Measurements from ENCODE around the gene MOB3B.

MOB3B gene

GRCh38 chr9:27365707-27366376 lies 163.8 kb downstream of the MOB3B start:
- no peak for DNase-seq (ENCODE audit: low read depth)

DNA sequence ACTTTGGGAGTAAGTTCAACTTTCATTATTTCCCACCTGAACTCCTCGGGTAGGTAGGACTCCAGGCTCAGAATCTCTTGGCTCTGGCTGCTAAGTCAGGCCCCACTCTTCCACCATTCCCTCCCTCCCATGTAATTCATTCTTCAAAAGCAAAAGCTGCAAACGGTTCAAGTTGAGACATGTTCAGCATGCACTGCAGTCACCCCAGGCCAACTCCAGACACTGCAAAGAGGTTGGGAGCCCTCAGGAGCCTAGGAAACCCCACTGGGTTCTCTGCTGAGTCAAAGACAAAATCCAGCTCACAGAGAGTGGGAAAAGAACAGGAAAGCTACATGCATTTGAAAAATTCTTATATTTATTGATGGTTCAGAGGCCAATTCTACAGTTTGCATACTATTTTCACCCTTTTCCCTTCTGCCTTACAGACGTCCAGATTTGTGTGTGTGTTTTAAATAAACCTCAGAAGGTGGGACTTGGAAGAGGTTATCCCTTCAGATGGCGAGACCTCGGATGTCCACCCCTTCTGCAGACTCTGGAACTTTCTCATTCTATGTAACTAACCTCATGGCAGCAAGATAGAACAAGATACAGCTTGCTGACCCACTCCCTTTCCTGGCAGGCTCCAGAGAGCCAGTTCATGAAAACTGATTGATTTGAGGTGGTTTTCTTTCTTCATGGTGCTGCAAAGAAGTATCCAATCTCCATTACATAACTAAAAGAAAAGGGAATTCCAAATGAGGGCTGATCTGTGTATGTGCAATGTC lies 167.0 kb downstream of the MOB3B start:
- no peak for DNase-seq (ENCODE audit: low read depth)

DNA sequence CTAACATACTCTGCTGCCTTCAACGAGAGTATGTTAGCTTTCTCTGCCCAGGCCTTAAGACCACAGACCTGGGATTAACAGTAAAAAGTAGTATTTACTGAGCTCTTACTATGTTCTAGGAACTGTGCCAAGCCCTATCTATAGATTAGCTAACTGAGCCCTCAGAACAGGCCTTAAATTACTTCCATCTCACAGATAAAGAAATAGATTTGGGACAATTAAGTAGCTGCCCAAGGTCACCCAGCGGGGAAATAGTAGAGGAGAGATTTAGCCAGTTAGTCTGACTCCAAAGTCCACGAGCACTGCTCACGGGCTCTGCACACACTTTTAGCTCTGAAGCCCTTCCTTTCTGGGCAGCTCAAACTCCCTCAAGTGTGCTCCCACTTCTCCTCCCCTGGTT lies 168.1 kb downstream of the MOB3B start:
- DNase-seq (ENCODE audit: low read depth), result no peak

- no peak for DNase-seq (ENCODE audit: low read depth)
Observed at GRCh38 chr9:27359763-27360162, 169.9 kb downstream of the MOB3B start.

DNA sequence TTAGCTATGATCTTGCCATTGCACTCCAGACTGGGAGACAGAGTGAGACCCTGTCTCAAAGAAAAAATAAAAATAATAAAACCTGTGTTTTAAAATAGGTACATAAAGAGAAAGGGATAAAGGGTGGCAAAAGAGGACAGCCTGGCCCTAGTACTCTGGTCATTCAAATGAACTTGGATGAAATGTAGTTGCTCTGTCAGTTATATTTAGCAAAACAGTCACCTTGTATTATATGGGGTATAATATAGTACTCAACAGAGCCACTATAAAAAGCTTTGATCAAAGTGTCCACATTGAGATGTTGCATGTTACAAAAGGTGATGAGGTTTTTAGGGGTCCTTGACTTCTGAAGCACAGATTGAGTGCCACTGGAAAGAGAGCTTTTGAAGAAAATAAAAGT lies 171.6 kb downstream of the MOB3B start:
- DNase-seq (ENCODE audit: low read depth), result no peak

- DNase-seq (ENCODE audit: low read depth), result no peak
Observed at GRCh38 chr9:27356446-27356845, 173.2 kb downstream of the MOB3B start.

GRCh38 chr9:27355166-27355565 lies 174.4 kb downstream of the MOB3B start:
- no peak for DNase-seq (ENCODE audit: low read depth)

DNA sequence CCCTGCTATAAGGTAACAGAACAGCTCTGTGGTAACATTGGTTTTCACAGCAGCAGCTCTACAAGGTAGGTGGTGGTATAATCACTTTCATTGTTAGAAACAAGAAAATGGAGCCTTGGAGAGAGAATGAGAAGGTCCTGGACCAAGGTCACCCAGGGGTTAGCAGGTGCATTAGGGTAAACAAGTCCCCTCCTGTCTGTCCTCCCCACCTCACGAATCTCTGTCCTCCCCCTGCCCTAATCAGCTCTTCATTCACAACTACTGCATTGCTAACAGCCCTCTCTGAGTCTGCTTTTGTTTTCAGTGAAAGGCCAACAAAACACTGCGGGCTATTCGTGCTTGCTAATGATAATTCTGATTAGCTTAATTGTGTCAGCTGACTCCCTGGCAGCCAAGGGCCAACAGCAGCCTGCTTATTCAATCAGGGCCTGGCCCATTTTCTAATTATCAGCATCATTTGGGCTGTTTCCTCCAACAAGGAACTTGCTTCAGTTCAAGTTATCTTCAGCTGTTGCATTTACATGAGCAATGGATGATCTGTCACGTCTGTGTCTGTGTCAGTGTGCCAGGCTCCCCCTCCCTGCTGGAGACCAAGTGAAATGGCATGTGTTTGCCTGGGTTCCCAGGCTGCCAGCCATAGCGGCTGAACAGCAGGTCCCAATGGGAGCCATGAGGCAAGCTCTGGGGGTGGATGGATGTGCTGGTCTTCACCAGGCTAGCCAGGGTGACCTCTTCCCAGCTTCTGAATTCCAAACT lies 176.0 kb downstream of the MOB3B start:
- no peak for DNase-seq (ENCODE audit: low read depth)

- DNase-seq (ENCODE audit: low read depth), result no peak
Observed at GRCh38 chr9:27353166-27353473, 176.5 kb downstream of the MOB3B start.

- no peak for DNase-seq (ENCODE audit: low read depth)
Observed at GRCh38 chr9:27352457-27353165, 177.0 kb downstream of the MOB3B start.

GRCh38 chr9:27351438-27351837 lies 178.2 kb downstream of the MOB3B start:
- no peak for DNase-seq (ENCODE audit: low read depth)

DNA sequence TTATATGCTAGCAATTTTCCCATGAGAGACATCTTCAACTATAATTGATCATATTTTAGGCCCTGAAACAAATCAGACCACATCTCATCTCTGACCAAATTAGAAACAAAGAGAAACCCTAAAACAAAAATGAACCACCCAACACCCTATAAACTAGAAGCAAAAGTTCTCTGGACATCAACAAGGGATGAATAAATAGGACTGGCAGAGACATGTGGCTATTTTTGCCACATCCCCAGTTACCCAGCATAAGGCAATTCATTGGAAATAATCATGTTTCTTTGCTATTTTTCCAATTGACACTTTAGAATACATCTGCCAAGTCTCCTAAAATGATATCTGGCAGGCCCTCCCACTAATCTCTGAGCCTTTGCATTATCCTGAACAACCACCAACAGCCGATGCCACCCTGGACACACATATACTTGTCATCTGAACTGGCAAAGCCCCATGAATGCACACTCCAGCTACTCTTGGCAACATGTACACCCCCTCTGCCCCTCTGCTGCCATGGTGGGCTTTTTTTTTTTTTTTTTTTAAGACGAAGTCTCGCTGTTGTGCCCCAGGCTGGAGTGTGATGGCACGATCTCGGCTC lies 179.1 kb downstream of the MOB3B start:
- DNase-seq (ENCODE audit: low read depth), result no peak

- DNase-seq (ENCODE audit: low read depth), result no peak
Observed at GRCh38 chr9:27349698-27350080, 179.9 kb downstream of the MOB3B start.

- DNase-seq (ENCODE audit: low read depth), result no peak
Observed at GRCh38 chr9:27348785-27349697, 180.6 kb downstream of the MOB3B start.

DNA sequence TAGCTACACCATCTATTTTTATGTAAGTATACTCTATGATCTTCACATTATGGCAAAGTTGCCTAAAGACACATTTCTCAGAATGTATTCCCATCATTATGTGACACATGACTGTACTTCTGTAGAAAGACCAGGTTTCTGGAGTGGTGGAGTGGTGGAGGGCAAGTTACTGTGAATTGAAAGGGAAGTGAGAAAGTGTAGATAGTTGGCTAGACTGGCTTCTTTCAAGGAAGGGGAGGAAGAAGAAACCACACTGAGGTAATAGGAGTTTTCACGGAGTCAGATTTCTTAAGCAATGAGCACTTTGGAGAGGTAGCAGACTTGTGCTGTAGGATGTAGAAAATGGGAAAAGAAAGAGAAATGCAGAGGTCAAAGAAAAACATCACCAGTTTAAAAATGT lies 181.7 kb downstream of the MOB3B start:
- DNase-seq (ENCODE audit: low read depth), result no peak

DNA sequence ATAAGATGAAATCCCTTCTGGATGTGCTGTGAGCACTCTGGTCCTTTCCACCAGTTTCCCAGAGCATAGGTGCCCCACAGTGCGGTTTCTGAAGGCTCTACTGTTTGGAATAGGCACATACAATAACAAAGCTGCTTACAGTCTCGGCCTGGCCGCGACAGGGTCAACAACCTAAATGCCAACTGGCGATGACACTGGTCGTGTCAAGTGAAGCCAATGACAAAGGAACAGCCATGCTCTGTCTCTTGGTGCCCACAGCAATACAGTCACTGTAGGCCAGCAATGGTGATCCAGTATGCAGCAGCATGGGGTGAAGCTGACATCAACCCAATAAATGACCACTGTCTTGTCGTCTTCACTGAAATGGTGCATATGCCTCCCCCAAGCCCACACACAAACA lies 184.8 kb downstream of the MOB3B start:
- no peak for DNase-seq (ENCODE audit: low read depth)

- no peak for DNase-seq (ENCODE audit: low read depth)
Observed at GRCh38 chr9:27341545-27342294, 187.9 kb downstream of the MOB3B start.

DNA sequence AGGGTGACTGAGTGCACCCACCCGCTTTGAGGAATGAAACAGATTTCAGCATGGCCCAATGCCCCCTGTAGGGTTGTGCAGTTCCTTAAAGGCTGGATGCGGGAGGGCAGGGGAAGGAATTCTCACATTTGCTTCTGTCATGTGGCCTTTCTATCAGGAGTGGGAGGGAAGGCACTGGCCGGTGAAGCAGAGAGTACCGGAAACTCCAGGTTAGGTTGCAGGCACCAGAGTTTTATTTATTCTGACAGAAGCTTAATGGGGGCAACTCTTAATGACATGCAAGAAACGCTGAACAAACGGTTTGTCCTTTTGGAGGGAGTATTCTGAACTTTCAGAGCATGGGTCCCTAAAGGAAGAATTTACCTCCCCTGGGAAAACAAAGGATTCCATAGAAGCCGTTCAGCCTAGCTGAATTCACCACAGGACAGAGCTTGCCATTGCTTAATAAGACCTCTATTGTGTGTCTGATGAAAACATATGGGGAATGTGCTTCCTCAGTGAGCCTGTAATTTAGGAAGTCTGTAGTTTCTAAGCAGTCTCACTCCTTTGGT lies 188.6 kb downstream of the MOB3B start:
- DNase-seq (ENCODE audit: low read depth), result no peak

DNA sequence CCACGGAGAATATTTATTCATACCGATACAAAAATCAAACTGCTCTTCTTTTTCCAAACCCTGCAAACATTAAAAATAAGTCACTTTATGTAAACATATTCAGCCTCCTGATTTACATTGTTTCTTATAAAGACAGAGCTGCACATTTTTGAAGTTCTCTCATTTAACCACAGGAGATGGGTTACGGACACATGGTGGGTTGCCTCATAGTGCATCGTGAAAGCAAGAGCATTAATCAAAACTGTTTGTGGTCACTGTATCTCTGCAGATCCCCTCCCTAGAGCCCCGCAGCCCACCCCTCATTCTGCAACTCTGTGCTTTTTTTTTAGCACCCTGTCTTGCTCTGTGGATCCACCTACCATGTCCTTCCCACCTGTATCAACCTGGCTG lies 189.3 kb downstream of the MOB3B start:
- no peak for DNase-seq (ENCODE audit: low read depth)

DNA sequence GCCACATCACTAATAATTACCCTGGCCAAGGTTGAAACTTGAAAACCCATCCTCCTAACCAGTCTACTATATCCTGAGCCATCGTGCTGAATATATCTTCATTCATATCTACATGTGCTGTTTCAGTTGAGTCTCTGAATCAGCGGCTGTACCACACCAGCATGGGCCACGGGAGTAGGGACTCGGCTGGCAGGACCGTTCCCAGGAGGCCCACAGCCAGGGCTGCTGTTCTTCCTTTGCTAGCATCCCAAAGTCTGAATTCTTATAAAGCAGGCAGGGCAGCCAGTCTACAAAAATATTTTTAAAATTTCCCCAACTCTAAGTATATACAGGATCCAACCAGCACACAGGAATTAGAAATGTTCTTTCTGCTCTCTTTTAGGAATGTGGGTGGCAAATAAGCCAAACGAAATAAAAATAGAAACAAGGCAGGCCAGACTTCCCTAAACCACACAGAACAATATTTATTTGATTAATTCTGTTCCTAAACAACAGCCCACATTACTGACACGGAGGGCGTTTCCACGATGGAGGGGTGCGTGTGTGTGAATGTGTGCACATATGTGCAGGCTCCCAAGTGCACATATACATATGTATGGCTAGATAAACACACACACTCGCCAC lies 189.8 kb downstream of the MOB3B start:
- no peak for DNase-seq (ENCODE audit: low read depth)

All from activated T-cell treated with anti-CD3 and anti-CD28 coated beads for 1 hour (primary cell).